Measurements from ENCODE around the gene TBX19. TPM values are rescaled to one million over a fixed set of nuclear protein-coding genes. Genes with fewer than 3 reads are reported as not detected.

TBX19 gene
- total RNA-seq, 3 donors from 2014 or later, result 1.6 to 7.8 (median 4.9) TPM

DNA sequence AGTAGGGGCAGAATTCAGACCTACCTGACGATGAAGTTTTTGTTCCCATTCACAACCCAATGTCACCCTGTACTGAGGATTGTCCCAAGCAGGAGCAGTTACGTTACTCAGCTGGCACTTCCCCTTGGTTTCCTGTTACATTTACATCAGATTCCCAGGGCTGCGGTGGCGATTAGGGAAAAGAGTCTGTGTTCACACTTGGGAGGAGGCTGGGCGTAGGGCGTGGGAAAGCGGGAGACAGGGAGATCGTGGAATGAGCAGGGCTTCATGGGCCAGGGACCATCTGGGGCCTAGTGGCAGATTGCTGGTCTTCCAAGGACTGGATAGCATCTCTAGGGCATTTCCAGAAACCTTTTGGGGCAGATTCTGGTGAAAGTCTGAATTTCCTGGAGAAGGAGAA, 39.0 kb downstream of the TBX19 start:
- H3K36me3 ChIP-seq, result no peaks in the 10 kb centered on the region
- no peaks in the 10 kb centered on the region for H3K27me3 ChIP-seq
- H3K4me3 ChIP-seq, result no peak overlapping the region
- TF ChIP-seq, protein P1, sequence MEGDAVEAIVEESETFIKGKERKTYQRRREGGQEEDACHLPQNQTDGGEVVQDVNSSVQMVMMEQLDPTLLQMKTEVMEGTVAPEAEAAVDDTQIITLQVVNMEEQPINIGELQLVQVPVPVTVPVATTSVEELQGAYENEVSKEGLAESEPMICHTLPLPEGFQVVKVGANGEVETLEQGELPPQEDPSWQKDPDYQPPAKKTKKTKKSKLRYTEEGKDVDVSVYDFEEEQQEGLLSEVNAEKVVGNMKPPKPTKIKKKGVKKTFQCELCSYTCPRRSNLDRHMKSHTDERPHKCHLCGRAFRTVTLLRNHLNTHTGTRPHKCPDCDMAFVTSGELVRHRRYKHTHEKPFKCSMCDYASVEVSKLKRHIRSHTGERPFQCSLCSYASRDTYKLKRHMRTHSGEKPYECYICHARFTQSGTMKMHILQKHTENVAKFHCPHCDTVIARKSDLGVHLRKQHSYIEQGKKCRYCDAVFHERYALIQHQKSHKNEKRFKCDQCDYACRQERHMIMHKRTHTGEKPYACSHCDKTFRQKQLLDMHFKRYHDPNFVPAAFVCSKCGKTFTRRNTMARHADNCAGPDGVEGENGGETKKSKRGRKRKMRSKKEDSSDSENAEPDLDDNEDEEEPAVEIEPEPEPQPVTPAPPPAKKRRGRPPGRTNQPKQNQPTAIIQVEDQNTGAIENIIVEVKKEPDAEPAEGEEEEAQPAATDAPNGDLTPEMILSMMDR (IDR thresholded peaks at IDR 0.05), result no peak
- TF ChIP-seq POLR2AphosphoS5 (IDR thresholded peaks at IDR 0.05), result no peak
- no peak for TF ChIP-seq POLR2A (IDR thresholded peaks at IDR 0.05)
- intact Hi-C loops (cut with DNase I; ENCODE audit: low total_unique reads), result no loop called here
- DNase-seq (ENCODE audit: low spot score in 2 of 2), result no peak
- H3K27ac ChIP-seq, result no peak overlapping the region
- no peaks in the 10 kb centered on the region for H3K4me1 ChIP-seq
- peaks cover 0 to 2% of the 10 kb centered on the region in 2 donors for H3K9me3 ChIP-seq

DNA sequence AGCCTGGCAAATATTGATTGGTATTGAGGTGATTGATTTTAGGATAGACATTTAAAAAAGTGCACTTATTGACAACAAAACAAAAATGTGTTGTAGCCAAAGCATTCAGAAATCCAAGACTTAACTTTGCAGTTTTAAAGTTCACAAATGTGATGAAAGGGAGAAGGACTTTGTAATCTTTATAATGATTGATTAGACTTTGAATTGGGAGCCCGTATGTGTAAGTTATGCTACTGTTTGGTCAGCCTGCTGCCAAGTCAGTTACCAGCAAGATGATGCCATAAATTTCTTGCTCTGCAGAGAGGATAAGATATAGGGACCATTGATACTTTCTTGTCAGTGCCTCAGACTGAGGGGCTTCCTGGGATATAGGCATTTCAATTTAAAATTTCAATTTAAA, 39.5 kb downstream of the TBX19 start:
- Histone ChIP-seq H3K4me3 (no peak overlapping the region), H3K4me1 (no peaks in the 10 kb centered on the region), H3K36me3 (no peaks in the 10 kb centered on the region), H3K9me3 (peaks cover 0 to 3% of the 10 kb centered on the region in 2 donors), H3K27ac (no peak overlapping the region), H3K27me3 (no peaks in the 10 kb centered on the region)
- no peak for DNase-seq (ENCODE audit: low spot score in 2 of 2)
- TF ChIP-seq, protein P1 (IDR thresholded peaks at IDR 0.05), result no peak
- intact Hi-C loops (cut with DNase I; ENCODE audit: low total_unique reads), result no loop called here

DNA sequence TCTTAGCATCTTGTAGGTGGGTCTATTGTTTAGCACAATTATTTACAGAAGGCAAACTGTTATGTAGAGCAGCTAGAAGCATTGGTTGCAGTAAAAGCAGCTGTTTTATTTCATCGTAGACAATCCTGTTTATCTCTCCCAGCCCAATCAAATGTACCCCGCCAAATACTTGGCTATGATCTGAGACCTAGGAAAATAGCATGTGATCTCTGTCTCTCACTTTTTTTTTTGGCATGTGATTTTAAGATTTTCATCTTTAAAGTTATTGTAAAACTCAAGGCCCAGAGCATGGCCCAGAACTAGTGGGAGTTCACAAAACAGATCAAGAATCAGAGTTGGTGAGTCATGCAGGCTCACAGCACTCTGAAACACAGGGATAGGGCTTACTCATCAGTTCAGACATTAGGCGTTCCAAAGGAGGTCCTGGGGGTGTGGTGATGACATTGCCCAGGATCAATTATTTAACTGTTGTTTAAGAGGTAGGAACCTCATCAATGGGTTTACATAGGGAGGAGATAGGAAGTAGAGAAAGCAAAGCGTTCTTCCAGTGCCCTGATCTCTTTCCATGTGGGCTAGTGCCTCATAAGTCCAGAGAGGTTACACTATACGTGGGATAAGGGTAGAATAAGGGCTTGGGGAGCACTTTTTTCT, 40.2 kb downstream of the TBX19 start:
- intact Hi-C loops (cut with DNase I; ENCODE audit: low total_unique reads), result no loop called here
- Histone ChIP-seq H3K4me1 (no peaks in the 10 kb centered on the region), H3K27ac (peak overlapping the region; percentile 41 to 48), H3K9me3 (peaks cover 0 to 3% of the 10 kb centered on the region in 2 donors), H3K27me3 (no peaks in the 10 kb centered on the region), H3K4me3 (no peak overlapping the region), H3K36me3 (no peaks in the 10 kb centered on the region)
- DNase-seq (ENCODE audit: low spot score in 2 of 2), result no peak
- TF ChIP-seq POLR2AphosphoS5 (IDR thresholded peaks at IDR 0.05) (no peak), POLR2A (IDR thresholded peaks at IDR 0.05) (no peak)
- TF ChIP-seq, protein P1 (IDR thresholded peaks at IDR 0.05), result no peak

DNA sequence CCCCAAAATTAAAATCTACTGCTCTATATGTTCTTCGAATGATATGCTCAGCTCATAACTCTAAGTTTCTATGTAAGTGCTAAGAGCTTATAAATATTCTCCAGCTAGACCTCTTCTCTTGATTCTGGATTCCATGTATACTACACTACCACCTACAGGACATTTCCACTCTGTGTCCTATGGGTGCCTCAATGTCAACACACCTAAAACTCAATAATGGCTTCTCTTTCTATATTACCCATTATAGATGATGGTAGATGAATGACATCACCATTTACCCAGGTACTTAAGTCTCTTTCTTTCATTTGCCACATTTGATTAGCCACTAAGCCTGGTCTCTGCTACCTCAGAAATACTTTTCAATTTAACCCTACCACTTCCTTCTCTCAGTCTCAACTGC, 41.3 kb downstream of the TBX19 start:
- H3K27ac ChIP-seq, result no peak overlapping the region
- no peaks in the 10 kb centered on the region for H3K4me1 ChIP-seq
- TF ChIP-seq, protein P1 (IDR thresholded peaks at IDR 0.05), result no peak
- TF ChIP-seq POLR2AphosphoS5 (IDR thresholded peaks at IDR 0.05) (no peak), POLR2A (IDR thresholded peaks at IDR 0.05) (no peak)
- no peaks in the 10 kb centered on the region for H3K36me3 ChIP-seq
- intact Hi-C loops (cut with DNase I; ENCODE audit: low total_unique reads), result no loop called here
- H3K9me3 ChIP-seq, result peaks cover 0 to 3% of the 10 kb centered on the region in 2 donors
- no peak overlapping the region for H3K4me3 ChIP-seq
- no peaks in the 10 kb centered on the region for H3K27me3 ChIP-seq
- no peak for DNase-seq (ENCODE audit: low spot score in 2 of 2)

DNA sequence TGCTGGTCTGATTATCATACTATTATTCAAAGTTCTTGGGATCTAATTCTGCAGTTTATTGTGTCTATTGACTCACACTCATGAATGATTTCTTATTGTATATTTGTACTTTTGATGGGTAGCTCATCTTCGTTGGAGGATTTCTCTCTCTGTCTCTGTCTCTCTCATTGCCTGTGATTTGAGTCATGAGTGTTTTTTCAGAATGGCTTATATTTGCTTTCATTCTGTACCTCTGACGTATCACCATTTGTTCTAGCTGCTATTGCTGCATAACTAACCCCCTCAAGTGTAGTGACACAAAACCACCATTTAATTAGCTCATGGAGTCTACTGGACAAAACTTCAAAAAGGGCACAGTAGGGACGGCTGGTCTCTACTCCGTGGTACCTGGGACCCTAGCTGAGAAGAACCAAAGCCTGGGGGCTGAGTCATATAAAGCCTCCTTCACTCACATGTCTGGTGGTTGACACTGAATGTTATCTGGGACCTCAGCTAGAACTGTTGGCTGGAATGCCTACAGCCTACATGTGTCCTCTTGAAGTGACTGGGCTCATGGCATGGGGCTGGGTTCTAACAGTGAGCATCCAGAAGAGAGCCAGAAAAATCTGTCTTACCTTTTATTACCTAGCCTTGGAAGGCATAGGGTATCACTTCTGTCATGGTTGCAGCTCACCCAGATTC, 44.2 kb downstream of the TBX19 start:
- no peak for DNase-seq (ENCODE audit: low spot score in 2 of 2)
- H3K4me1 ChIP-seq, result no peaks in the 10 kb centered on the region
- TF ChIP-seq, protein P1 (IDR thresholded peaks at IDR 0.05), result no peak
- TF ChIP-seq POLR2A (IDR thresholded peaks at IDR 0.05) (no peak), POLR2AphosphoS5 (IDR thresholded peaks at IDR 0.05) (no peak)
- H3K4me3 ChIP-seq, result no peak overlapping the region
- H3K27me3 ChIP-seq, result no peaks in the 10 kb centered on the region
- H3K36me3 ChIP-seq, result no peaks in the 10 kb centered on the region
- peaks cover 0 to 3% of the 10 kb centered on the region in 2 donors for H3K9me3 ChIP-seq
- no peak overlapping the region for H3K27ac ChIP-seq
- intact Hi-C loops (cut with DNase I; ENCODE audit: low total_unique reads), result no loop called here
